ENCODE data around the gene PTPRK. TPM values are rescaled to one million over a fixed set of nuclear protein-coding genes. Genes with fewer than 3 reads are reported as not detected.

The PTPRK gene
- total and polyA plus RNA-seq, 2 experiments from 2014 or later, result 26.9 to 56.4 TPM

- ATAC-seq, result no peak
- no peak overlapping the region for H3K4me2 ChIP-seq
- H3F3A ChIP-seq (replicated peaks; ENCODE audit: low read depth), result no peaks in the 10 kb centered on the region
- no peak for DNase-seq (ENCODE audit: low spot score)
- H3K27ac Mint-ChIP-seq, result no peak overlapping the region
- no peak overlapping the region for H3K27ac ChIP-seq (ENCODE audit: low read depth)
- peaks cover 10% of the 10 kb centered on the region; the same call in 1 of the 2 replicates for H3K4me1 ChIP-seq (ENCODE audit: insufficient read depth)
- H3K36me3 ChIP-seq (ENCODE audit: insufficient read depth), result no peaks in the 10 kb centered on the region
- H4K20me1 ChIP-seq (replicated peaks; ENCODE audit: insufficient read depth), result no peaks in the 10 kb centered on the region
- peaks cover 64% of the 10 kb centered on the region for H3K79me2 ChIP-seq (replicated peaks; ENCODE audit: insufficient read depth)
- H3K4me1 Mint-ChIP-seq, result peaks cover 12% of the 10 kb centered on the region
- no peak overlapping the region for H2AFZ ChIP-seq
- no peak overlapping the region for H3K4me3 ChIP-seq
- H3K9me3 Mint-ChIP-seq, result no peaks in the 10 kb centered on the region; the same call in 2 of the 3 replicates
- no peaks in the 10 kb centered on the region for H3K27me3 ChIP-seq (ENCODE audit: insufficient read depth)
- peaks cover 9% of the 10 kb centered on the region; the same call in 2 of the 3 replicates for H3K36me3 Mint-ChIP-seq (ENCODE audit: low read depth)
- H3K27me3 Mint-ChIP-seq (ENCODE audit: insufficient read depth, low read depth, poor library complexity), result peaks cover 4% of the 10 kb centered on the region
- no peaks in the 10 kb centered on the region for H3K9me2 ChIP-seq (ENCODE audit: insufficient read depth)
- TF ChIP-seq ZNF331 (CRISPR knock-in tag; IDR thresholded peaks at IDR 0.05; ENCODE audit: low read depth) (no peak), JUNB (IDR thresholded peaks at IDR 0.05; ENCODE audit: unreplicated experiment) (no peak)
- H3K4me3 Mint-ChIP-seq, result no peak overlapping the region
Observed at GRCh38 chr6:128305976-128306375, 214.4 kb downstream of the PTPRK start.

GRCh38 chr6:128305228-128305627, 215.2 kb downstream of the PTPRK start:
- TF ChIP-seq ETS1 (IDR thresholded peaks at IDR 0.05) (no peak), POLR2AphosphoS5 (IDR thresholded peaks at IDR 0.05; ENCODE audit: low read depth) (no peak), REST (IDR thresholded peaks at IDR 0.05; ENCODE audit: unreplicated experiment) (no peak), ZNF462 (CRISPR knock-in tag; IDR thresholded peaks at IDR 0.05) (no peak), EZH2 (IDR thresholded peaks at IDR 0.05; ENCODE audit: low read depth, unreplicated experiment) (no peak), EZH2phosphoT487 (IDR thresholded peaks at IDR 0.05; ENCODE audit: unreplicated experiment) (no peak), NANOG (IDR thresholded peaks at IDR 0.05; ENCODE audit: borderline replicate concordance) (no peak), JUNB (IDR thresholded peaks at IDR 0.05; ENCODE audit: unreplicated experiment) (no peak)
- H3K27me3 Mint-ChIP-seq (ENCODE audit: insufficient read depth, low read depth, poor library complexity), result peaks cover 4% of the 10 kb centered on the region
- no peak overlapping the region for H2AFZ ChIP-seq
- no peak overlapping the region for H3K4me3 ChIP-seq
- H3K36me3 ChIP-seq (ENCODE audit: insufficient read depth), result no peaks in the 10 kb centered on the region
- no peak overlapping the region for H3K27ac Mint-ChIP-seq
- H3K4me3 Mint-ChIP-seq, result no peak overlapping the region
- 0 out of 2 replicates have a peak, but pooled peaks cover 6% of the 10 kb centered on the region for H3K4me1 ChIP-seq (ENCODE audit: insufficient read depth)
- DNase-seq (ENCODE audit: low spot score) (no peak), ATAC-seq (no peak)
- H3K4me2 ChIP-seq, result no peak overlapping the region
- H3K9me3 Mint-ChIP-seq, result no peaks in the 10 kb centered on the region; the same call in 2 of the 3 replicates
- H3K79me2 ChIP-seq (replicated peaks; ENCODE audit: insufficient read depth), result peaks cover 64% of the 10 kb centered on the region
- no peaks in the 10 kb centered on the region for H3K9me2 ChIP-seq (ENCODE audit: insufficient read depth)
- H3K27ac ChIP-seq (ENCODE audit: low read depth), result no peak overlapping the region
- peaks cover 6% of the 10 kb centered on the region for H3K4me1 Mint-ChIP-seq
- no peaks in the 10 kb centered on the region for H4K20me1 ChIP-seq (replicated peaks; ENCODE audit: insufficient read depth)
- H3K27me3 ChIP-seq (ENCODE audit: insufficient read depth), result no peaks in the 10 kb centered on the region
- H3K36me3 Mint-ChIP-seq (ENCODE audit: low read depth), result peaks cover 11% of the 10 kb centered on the region; the same call in 2 of the 3 replicates
- no peaks in the 10 kb centered on the region for H3F3A ChIP-seq (replicated peaks; ENCODE audit: low read depth)
